IMR-90 (cell line): ENCODE results near the gene HS6ST2. TPM values are rescaled to one million over a fixed set of nuclear protein-coding genes. Genes with fewer than 3 reads are reported as not detected.

Experiments
- ATAC-seq: fragments of 200-7000 bp; cut with Tn5 transposase; 2 replicates; pipeline ENCODE4 v1.9.1; 2020; ENCODE audit warnings: low read depth, mild to moderate bottlenecking, moderate library complexity
- BruUV-seq: library from RNA; stranded (reverse); fragments of 400-500 nt; replicated peaks from 2 replicates; lab custom pipeline; 2021; lab: Mats Ljungman, UMichigan
- CTCF ChIA-PET: fragments of 300-600 bp; formaldehyde crosslinking; extraction: SDS; loops from one replicate; lab custom pipeline; 2021; ENCODE audit warnings: antibody characterized with exemption; lab: Yijun Ruan, JAX
- POLR2A ChIA-PET: fragments of 300-600 bp; sonication (Branson Sonifier 250); formaldehyde crosslinking; loops from one replicate; lab custom pipeline; 2022; ENCODE audit warnings: antibody characterized with exemption; ENCODE audit not compliant: unreplicated experiment; lab: Charles Lee
- DNase-seq: peaks from one replicate; pipeline ENCODE4 v3.0.0; 2013
- H2AFZ ChIP-seq: replicated peaks from 2 replicates; pipeline ENCODE3; 2013; ENCODE audit warnings: low read length, mild to moderate bottlenecking; ENCODE audit not compliant: poor library complexity
- H2AK5ac ChIP-seq: 2 replicates; pipeline ENCODE4 v1.6.1; 2013; ENCODE audit warnings: low read depth, low read length, inconsistent platforms
- H2AK9ac ChIP-seq: replicated peaks from 2 replicates; pipeline ENCODE3; 2013; ENCODE audit warnings: mild to moderate bottlenecking, low read depth, low read length, moderate library complexity; ENCODE audit not compliant: poor library complexity
- H2BK120ac ChIP-seq: 2 replicates; pipeline ENCODE4 v1.6.1; 2013; ENCODE audit warnings: low read depth, low read length, inconsistent platforms
- H2BK15ac ChIP-seq: 3 replicates; pipeline ENCODE4 v1.6.1; 2013; ENCODE audit warnings: low read depth, low read length, inconsistent platforms
- H2BK20ac ChIP-seq: 2 replicates; pipeline ENCODE4 v1.6.1; 2013; ENCODE audit warnings: low read depth, mild to moderate bottlenecking, inconsistent platforms, low read length, moderate library complexity
- H2BK5ac ChIP-seq: 2 replicates; pipeline ENCODE4 v1.6.1; 2013; ENCODE audit warnings: mild to moderate bottlenecking, low read depth, low read length, inconsistent platforms; ENCODE audit not compliant: poor library complexity, severe bottlenecking
- H3K14ac ChIP-seq: replicated peaks from 2 replicates; pipeline ENCODE4 v1.6.1; 2013; ENCODE audit warnings: low read depth, low read length, inconsistent platforms
- H3K18ac ChIP-seq: 2 replicates; pipeline ENCODE4 v1.6.1; 2013; ENCODE audit warnings: low read depth, low read length, control low read depth
- H3K23ac ChIP-seq: 2 replicates; pipeline ENCODE4 v1.6.1; 2013; ENCODE audit warnings: low read depth, low read length, inconsistent platforms
- H3K27ac ChIP-seq: 2 replicates; pipeline ENCODE4 v1.5.1; 2013; ENCODE audit warnings: mild to moderate bottlenecking, control low read depth, low read length; ENCODE audit not compliant: insufficient read depth
- H3K27me3 ChIP-seq: 2 replicates; pipeline ENCODE4 v1.6.1; 2013; ENCODE audit warnings: low read length; ENCODE audit not compliant: control insufficient read depth, insufficient read depth
- H3K36me3 ChIP-seq: 2 replicates; pipeline ENCODE4 v1.6.1; 2013; ENCODE audit warnings: low read length, mixed read lengths; ENCODE audit not compliant: control insufficient read depth, insufficient read depth
- H3K4ac ChIP-seq: 2 replicates; pipeline ENCODE4 v1.6.1; 2013; ENCODE audit warnings: low read depth, low read length, inconsistent platforms
- H3K4me1 ChIP-seq: 2 replicates; pipeline ENCODE4 v1.6.1; 2013; ENCODE audit warnings: low read length, mixed read lengths; ENCODE audit not compliant: control insufficient read depth, insufficient read depth
- H3K4me2 ChIP-seq: 2 replicates; pipeline ENCODE4 v1.6.1; 2013; ENCODE audit warnings: low read depth, mild to moderate bottlenecking, control low read depth, low read length, moderate library complexity
- H3K4me3 ChIP-seq: 2 replicates; pipeline ENCODE4 v1.5.1; 2013; ENCODE audit warnings: low read depth, mild to moderate bottlenecking, control low read depth, low read length, moderate library complexity; ENCODE audit not compliant: insufficient read depth
- H3K56ac ChIP-seq: 2 replicates; pipeline ENCODE4 v1.6.1; 2013; ENCODE audit warnings: low read length, inconsistent platforms; ENCODE audit not compliant: insufficient read depth; ENCODE audit errors: extremely low read depth
- H3K79me1 ChIP-seq, 2 experiments: 2 replicates each; pipeline ENCODE4 v1.6.1; 2013; ENCODE audit warnings: low read length in 2 of 2, inconsistent platforms in 1 of 2, low read depth in 1 of 2
- H3K9ac ChIP-seq: 2 replicates; pipeline ENCODE4 v1.6.1; 2013; ENCODE audit warnings: low read depth, low read length, control low read depth
- H3K9me1 ChIP-seq: 2 replicates; pipeline ENCODE4 v1.6.1; 2013; ENCODE audit warnings: low read length, inconsistent platforms; ENCODE audit not compliant: insufficient read depth
- H3K9me3 ChIP-seq: 2 replicates; pipeline ENCODE4 v1.6.1; 2013; ENCODE audit warnings: low read length; ENCODE audit not compliant: control insufficient read depth, insufficient read depth
- H4K20me1 ChIP-seq: 2 replicates; pipeline ENCODE4 v1.6.1; 2013; ENCODE audit warnings: low read length, inconsistent platforms; ENCODE audit not compliant: insufficient read depth
- H4K5ac ChIP-seq: 2 replicates; pipeline ENCODE4 v1.6.1; 2013; ENCODE audit warnings: mild to moderate bottlenecking, low read depth, low read length, control low read depth
- H4K8ac ChIP-seq, 2 experiments: 2 replicates each; pipeline ENCODE4 v1.6.1; 2013; ENCODE audit warnings: low read depth in 2 of 2, low read length in 2 of 2, control low read depth in 1 of 2, inconsistent platforms in 1 of 2
- H4K91ac ChIP-seq: 2 replicates; pipeline ENCODE4 v1.6.1; 2013; ENCODE audit warnings: low read depth, low read length, inconsistent platforms; ENCODE audit not compliant: insufficient read depth
- BHLHE40 ChIP-seq: fragments of 150-350 bp; IDR thresholded peaks from 2 replicates; pipeline ENCODE4 v1.6.1; 2016; ENCODE audit warnings: mild to moderate bottlenecking, low read depth, low read length
- CEBPB ChIP-seq: IDR thresholded peaks from 2 replicates; pipeline ENCODE4 v1.6.1; 2012; ENCODE audit warnings: low read depth, low read length, improper control_type of control experiment
- FOS ChIP-seq: fragments of 150-350 bp; IDR thresholded peaks from 2 replicates; pipeline ENCODE4 v1.6.1; 2016; ENCODE audit warnings: low read depth, low read length
- MAFK ChIP-seq: IDR thresholded peaks from 2 replicates; pipeline ENCODE4 v1.6.1; 2012; ENCODE audit warnings: low read depth, low read length, improper control_type of control experiment
- MAZ ChIP-seq: IDR thresholded peaks from 2 replicates; pipeline ENCODE4 v1.6.1; 2012; ENCODE audit warnings: low read depth, mild to moderate bottlenecking, low read length, improper control_type of control experiment, moderate library complexity, borderline replicate concordance
- MXI1 ChIP-seq: IDR thresholded peaks from 2 replicates; pipeline ENCODE4 v1.6.1; 2012; ENCODE audit warnings: low read depth, mild to moderate bottlenecking, low read length, moderate library complexity, borderline replicate concordance
- NFE2L2 ChIP-seq: fragments of 150-350 bp; IDR thresholded peaks from 2 replicates; pipeline ENCODE4 v1.6.1; 2016; ENCODE audit warnings: low read depth, mild to moderate bottlenecking, low read length
- POLR2A ChIP-seq: IDR thresholded peaks from 2 replicates; pipeline ENCODE4 v1.6.1; 2012; ENCODE audit warnings: mild to moderate bottlenecking, low read depth, low read length
- RCOR1 ChIP-seq: IDR thresholded peaks from 2 replicates; pipeline ENCODE4 v1.6.1; 2012; ENCODE audit warnings: mild to moderate bottlenecking, low read length, improper control_type of control experiment; ENCODE audit not compliant: insufficient replicate concordance
- RFX5 ChIP-seq: IDR thresholded peaks from 2 replicates; pipeline ENCODE4 v1.8.0; 2012; ENCODE audit warnings: low read depth, mild to moderate bottlenecking, low read length, moderate library complexity
- WGBS, 2 experiments: methylation state at CpG; one replicate each; pipeline versions ENCODE4 v1.1.5 to v1.1.7; 2013; ENCODE audit warnings: missing lambda C conversion rate in 2 of 2; ENCODE audit not compliant: insufficient read length in 1 of 2; ENCODE audit errors: extremely low coverage in 2 of 2; 5-methylcytosine and 5-hydroxymethylcytosine counted together
- dilution Hi-C: fragments of 300-500 bp; cut with HindIII; formaldehyde crosslinking; loops from one replicate; pipeline ENCODE4 v1.14.3; 2018; ENCODE audit warnings: low sequenced_read_pairs; ENCODE audit not compliant: unreplicated experiment
- in situ Hi-C: fragments of 300-500 bp; cut with MboI; formaldehyde crosslinking; loops from 3 replicates; pipeline ENCODE4 v1.14.3; 2019; ENCODE audit warnings: low sequenced_read_pairs, inconsistent platforms, mixed read lengths
- intact Hi-C: fragments of 100-400 bp; cut with micrococcal nuclease; formaldehyde crosslinking; loops from 2 replicates; pipeline ENCODE4 v1.10.0; 2022
- polyA plus RNA-seq, 3 experiments: library from polyadenylated mRNA; depleted of rRNA; stranded (reverse); fragments of >200 nt; gene quantifications; 2 replicates each; pipeline ENCODE4 v1.2.3, GENCODE V29; 2012; ENCODE audit warnings: low replicate concordance in 1 of 3
- total RNA-seq: library from RNA; depleted of rRNA; stranded (reverse); fragments of >200 nt; gene quantifications from 2 replicates; pipeline ENCODE4 v1.2.3, GENCODE V29; 2012
- TF ChIP-seq, protein P1 (sequence below): fragments of 150-350 bp; IDR thresholded peaks from 2 replicates; pipeline ENCODE4 v1.6.1; 2017; ENCODE audit warnings: mild to moderate bottlenecking, antibody characterized with exemption, low read length, low read depth

HS6ST2 gene
- total and polyA plus RNA-seq, 2 of the 4 experiments (the other 2 are of a cell fraction), result not detected

DNA sequence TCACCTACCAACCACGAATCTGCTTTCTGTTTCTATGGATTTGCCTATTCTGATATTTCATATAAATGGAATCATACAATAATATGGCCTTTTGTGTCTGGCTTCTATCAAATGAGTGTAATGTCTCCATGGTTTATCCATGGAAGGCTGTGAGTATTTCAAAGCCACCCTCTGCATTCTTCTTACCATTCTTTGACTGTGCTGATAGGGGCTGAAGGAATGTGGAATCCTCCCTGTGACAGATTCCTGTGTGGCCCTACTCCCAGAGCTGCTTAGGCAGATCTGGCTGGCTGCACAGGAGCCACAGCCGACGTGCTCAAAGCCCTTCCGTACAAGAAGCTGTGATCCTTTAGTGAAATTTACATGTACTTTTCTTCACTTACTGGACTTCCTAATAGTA lies 163.2 kb downstream of the HS6ST2 start:
- Histone ChIP-seq H3K9ac (no peak overlapping the region), H2AK5ac (no peak overlapping the region), H2BK120ac (no peak overlapping the region), H2AK9ac (no peak overlapping the region), H2BK5ac (no peak overlapping the region), H3K4me3 (no peak overlapping the region), H3K79me1 (no peaks in the 10 kb centered on the region), H4K20me1 (no peaks in the 10 kb centered on the region), H3K18ac (no peak overlapping the region), H2BK20ac (no peak overlapping the region), H3K36me3 (no peaks in the 10 kb centered on the region), H3K9me3 (no peaks in the 10 kb centered on the region), H3K9me1 (no peaks in the 10 kb centered on the region), H3K4me1 (no peaks in the 10 kb centered on the region), H3K27ac (no peak overlapping the region), H2BK15ac (no peak overlapping the region), H3K56ac (no peak overlapping the region), H3K4ac (no peak overlapping the region), H4K91ac (no peak overlapping the region), H3K14ac (no peak overlapping the region), H4K5ac (no peak overlapping the region), H4K8ac (no peak overlapping the region), H2AFZ (no peak overlapping the region), H3K23ac (no peak overlapping the region), H3K27me3 (no peaks in the 10 kb centered on the region), H3K4me2 (no peak overlapping the region)
- no CpG with 5 or more reads among the region's 4 CpGs for WGBS, 2 experiments
- POLR2A ChIA-PET, result no interaction called here
- TF ChIP-seq BHLHE40 (no peak), CEBPB (no peak), MAFK (no peak), POLR2A (no peak), RFX5 (no peak), FOS (no peak), MAZ (no peak), MXI1 (no peak), RCOR1 (no peak), NFE2L2 (no peak)
- TF ChIP-seq, protein P1, sequence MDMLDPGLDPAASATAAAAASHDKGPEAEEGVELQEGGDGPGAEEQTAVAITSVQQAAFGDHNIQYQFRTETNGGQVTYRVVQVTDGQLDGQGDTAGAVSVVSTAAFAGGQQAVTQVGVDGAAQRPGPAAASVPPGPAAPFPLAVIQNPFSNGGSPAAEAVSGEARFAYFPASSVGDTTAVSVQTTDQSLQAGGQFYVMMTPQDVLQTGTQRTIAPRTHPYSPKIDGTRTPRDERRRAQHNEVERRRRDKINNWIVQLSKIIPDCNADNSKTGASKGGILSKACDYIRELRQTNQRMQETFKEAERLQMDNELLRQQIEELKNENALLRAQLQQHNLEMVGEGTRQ, result no peak
- DNase-seq, result no peak
- dilution Hi-C loops, result no loop called here
- ATAC-seq, result no peak
- in situ Hi-C loops, result no loop called here
- CTCF ChIA-PET, result no interaction called here
- no TSS peak for BruUV-seq
- intact Hi-C loops, result no loop called here
